ENCODE data around the gene NTF4. TPM values are rescaled to one million over a fixed set of nuclear protein-coding genes. Genes with fewer than 3 reads are reported as not detected.

Gene NTF4
- total and polyA plus RNA-seq, 2 experiments from 2014 or later = 0.94 to 2.7 TPM

DNA sequence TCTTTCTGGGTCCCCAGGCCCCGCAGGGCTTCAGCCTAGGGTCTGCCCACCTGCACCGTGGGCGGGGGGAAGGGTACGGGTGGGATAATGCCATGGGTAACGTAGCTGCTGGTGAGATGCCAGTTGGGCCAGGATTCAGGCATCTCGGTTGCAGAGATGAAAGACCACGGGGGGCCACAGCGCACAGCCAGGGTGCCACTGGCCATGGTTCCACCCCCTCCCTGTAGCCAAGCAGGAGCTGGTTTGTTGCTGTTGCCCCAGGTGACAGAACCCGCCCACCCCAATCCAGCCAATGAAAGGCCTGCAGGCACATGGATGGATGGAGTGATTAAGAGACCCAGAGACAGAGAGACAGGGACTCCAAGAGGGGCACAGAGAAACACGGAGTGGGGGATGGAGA lies 6.1 kb downstream of the NTF4 start (continued):
- TF ChIP-seq, protein P1, sequence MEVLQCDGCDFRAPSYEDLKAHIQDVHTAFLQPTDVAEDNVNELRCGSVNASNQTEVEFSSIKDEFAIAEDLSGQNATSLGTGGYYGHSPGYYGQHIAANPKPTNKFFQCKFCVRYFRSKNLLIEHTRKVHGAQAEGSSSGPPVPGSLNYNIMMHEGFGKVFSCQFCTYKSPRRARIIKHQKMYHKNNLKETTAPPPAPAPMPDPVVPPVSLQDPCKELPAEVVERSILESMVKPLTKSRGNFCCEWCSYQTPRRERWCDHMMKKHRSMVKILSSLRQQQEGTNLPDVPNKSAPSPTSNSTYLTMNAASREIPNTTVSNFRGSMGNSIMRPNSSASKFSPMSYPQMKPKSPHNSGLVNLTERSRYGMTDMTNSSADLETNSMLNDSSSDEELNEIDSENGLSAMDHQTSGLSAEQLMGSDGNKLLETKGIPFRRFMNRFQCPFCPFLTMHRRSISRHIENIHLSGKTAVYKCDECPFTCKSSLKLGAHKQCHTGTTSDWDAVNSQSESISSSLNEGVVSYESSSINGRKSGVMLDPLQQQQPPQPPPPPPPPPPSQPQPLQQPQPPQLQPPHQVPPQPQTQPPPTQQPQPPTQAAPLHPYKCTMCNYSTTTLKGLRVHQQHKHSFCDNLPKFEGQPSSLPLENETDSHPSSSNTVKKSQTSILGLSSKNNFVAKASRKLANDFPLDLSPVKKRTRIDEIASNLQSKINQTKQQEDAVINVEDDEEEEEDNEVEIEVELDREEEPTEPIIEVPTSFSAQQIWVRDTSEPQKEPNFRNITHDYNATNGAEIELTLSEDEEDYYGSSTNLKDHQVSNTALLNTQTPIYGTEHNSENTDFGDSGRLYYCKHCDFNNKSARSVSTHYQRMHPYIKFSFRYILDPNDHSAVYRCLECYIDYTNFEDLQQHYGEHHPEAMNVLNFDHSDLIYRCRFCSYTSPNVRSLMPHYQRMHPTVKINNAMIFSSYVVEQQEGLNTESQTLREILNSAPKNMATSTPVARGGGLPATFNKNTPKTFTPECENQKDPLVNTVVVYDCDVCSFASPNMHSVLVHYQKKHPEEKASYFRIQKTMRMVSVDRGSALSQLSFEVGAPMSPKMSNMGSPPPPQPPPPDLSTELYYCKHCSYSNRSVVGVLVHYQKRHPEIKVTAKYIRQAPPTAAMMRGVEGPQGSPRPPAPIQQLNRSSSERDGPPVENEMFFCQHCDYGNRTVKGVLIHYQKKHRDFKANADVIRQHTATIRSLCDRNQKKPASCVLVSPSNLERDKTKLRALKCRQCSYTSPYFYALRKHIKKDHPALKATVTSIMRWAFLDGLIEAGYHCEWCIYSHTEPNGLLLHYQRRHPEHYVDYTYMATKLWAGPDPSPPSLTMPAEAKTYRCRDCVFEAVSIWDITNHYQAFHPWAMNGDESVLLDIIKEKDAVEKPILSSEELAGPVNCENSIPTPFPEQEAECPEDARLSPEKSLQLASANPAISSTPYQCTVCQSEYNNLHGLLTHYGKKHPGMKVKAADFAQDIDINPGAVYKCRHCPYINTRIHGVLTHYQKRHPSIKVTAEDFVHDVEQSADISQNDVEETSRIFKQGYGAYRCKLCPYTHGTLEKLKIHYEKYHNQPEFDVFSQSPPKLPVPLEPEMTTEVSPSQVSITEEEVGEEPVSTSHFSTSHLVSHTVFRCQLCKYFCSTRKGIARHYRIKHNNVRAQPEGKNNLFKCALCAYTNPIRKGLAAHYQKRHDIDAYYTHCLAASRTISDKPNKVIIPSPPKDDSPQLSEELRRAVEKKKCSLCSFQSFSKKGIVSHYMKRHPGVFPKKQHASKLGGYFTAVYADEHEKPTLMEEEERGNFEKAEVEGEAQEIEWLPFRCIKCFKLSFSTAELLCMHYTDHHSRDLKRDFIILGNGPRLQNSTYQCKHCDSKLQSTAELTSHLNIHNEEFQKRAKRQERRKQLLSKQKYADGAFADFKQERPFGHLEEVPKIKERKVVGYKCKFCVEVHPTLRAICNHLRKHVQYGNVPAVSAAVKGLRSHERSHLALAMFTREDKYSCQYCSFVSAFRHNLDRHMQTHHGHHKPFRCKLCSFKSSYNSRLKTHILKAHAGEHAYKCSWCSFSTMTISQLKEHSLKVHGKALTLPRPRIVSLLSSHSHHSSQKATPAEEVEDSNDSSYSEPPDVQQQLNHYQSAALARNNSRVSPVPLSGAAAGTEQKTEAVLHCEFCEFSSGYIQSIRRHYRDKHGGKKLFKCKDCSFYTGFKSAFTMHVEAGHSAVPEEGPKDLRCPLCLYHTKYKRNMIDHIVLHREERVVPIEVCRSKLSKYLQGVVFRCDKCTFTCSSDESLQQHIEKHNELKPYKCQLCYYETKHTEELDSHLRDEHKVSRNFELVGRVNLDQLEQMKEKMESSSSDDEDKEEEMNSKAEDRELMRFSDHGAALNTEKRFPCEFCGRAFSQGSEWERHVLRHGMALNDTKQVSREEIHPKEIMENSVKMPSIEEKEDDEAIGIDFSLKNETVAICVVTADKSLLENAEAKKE (CRISPR knock-in tag; IDR thresholded peaks at IDR 0.05) = no peak
- TF ChIP-seq NANOG (IDR thresholded peaks at IDR 0.05; ENCODE audit: borderline replicate concordance) = no peak
- TF ChIP-seq, protein P2, sequence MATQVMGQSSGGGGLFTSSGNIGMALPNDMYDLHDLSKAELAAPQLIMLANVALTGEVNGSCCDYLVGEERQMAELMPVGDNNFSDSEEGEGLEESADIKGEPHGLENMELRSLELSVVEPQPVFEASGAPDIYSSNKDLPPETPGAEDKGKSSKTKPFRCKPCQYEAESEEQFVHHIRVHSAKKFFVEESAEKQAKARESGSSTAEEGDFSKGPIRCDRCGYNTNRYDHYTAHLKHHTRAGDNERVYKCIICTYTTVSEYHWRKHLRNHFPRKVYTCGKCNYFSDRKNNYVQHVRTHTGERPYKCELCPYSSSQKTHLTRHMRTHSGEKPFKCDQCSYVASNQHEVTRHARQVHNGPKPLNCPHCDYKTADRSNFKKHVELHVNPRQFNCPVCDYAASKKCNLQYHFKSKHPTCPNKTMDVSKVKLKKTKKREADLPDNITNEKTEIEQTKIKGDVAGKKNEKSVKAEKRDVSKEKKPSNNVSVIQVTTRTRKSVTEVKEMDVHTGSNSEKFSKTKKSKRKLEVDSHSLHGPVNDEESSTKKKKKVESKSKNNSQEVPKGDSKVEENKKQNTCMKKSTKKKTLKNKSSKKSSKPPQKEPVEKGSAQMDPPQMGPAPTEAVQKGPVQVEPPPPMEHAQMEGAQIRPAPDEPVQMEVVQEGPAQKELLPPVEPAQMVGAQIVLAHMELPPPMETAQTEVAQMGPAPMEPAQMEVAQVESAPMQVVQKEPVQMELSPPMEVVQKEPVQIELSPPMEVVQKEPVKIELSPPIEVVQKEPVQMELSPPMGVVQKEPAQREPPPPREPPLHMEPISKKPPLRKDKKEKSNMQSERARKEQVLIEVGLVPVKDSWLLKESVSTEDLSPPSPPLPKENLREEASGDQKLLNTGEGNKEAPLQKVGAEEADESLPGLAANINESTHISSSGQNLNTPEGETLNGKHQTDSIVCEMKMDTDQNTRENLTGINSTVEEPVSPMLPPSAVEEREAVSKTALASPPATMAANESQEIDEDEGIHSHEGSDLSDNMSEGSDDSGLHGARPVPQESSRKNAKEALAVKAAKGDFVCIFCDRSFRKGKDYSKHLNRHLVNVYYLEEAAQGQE (IDR thresholded peaks at IDR 0.05; ENCODE audit: unreplicated experiment) = no peak
- no peak for TF ChIP-seq ZNF114 (CRISPR knock-in tag; IDR thresholded peaks at IDR 0.05)
- TF ChIP-seq JUNB (IDR thresholded peaks at IDR 0.05; ENCODE audit: unreplicated experiment) = no peak

DNA sequence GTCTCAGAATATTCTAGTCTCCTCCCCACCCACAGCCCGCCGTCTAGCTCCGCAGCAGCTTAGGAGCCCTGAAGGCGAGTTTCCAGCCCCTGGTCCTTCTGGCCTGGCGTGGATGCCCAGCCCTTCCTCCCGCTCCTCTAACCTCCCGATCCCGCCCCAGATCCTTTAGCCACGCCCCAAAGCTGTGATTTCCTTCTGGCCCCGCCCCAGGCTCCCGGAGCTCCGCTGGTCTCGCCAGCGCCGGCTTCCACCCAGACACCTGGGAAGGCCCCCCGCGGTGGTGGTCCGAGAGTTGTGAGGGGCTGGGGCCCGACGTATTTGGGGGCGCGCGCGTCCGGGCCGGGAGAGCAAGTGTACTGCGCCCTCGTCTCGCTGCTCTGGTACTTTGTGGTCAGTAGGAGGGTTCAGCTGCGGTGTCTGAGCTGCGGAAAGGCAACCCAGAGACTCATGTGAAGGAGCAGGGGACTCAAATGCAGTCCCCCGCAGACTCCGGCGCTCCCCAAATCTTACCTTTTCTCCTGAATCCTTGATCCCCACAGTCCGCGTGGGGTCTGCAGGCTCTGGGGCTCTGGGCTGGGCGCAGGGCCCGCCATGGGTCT lies 6.9 kb downstream of the NTF4 start, which contains the start of gene CGB7:
CGB7 (minus strand) TSS at position 114 of the 599 bp plus-strand sequence. CDS start 2,374 bp downstream, outside the sequence.
- Histone ChIP-seq H2AFZ (no peak within 1 kb of the TSS; the same call in 1 of the 2 replicates), H3K27me3 (ENCODE audit: insufficient read depth) (peaks cover 63% of the 10 kb centered on the region), H3K79me2 (replicated peaks; ENCODE audit: insufficient read depth) (no peaks in the 10 kb centered on the region), H3K27ac (ENCODE audit: low read depth) (no peak within 1 kb of the TSS), H3K36me3 (ENCODE audit: insufficient read depth) (no peaks in the 10 kb centered on the region), H3K9me2 (ENCODE audit: insufficient read depth) (no peaks in the 10 kb centered on the region), H3K4me2 (peak within 1 kb of the TSS; percentile 95), H3K4me1 (ENCODE audit: insufficient read depth) (peaks cover 9% of the 10 kb centered on the region; the same call in 1 of the 2 replicates), H4K20me1 (replicated peaks; ENCODE audit: insufficient read depth) (no peaks in the 10 kb centered on the region), H3F3A (replicated peaks; ENCODE audit: low read depth) (no peaks in the 10 kb centered on the region), H3K4me3 (peak within 1 kb of the TSS; percentile 73)
- DNase-seq (ENCODE audit: low spot score) = peak; percentile 91
- H3K9me3 Mint-ChIP-seq = no peaks in the 10 kb centered on the region; the same call in 2 of the 3 replicates
- no peaks in the 10 kb centered on the region for H3K36me3 Mint-ChIP-seq (ENCODE audit: low read depth)
- peak within 1 kb of the TSS; percentile 73 for H3K4me3 Mint-ChIP-seq
- ATAC-seq = peak; percentile 61
- H3K4me1 Mint-ChIP-seq = peaks cover 11% of the 10 kb centered on the region
- no peak within 1 kb of the TSS for H3K27ac Mint-ChIP-seq
- peaks cover 57% of the 10 kb centered on the region for H3K27me3 Mint-ChIP-seq (ENCODE audit: insufficient read depth, low read depth, poor library complexity)
- TF ChIP-seq EZH2phosphoT487 (IDR thresholded peaks at IDR 0.05; ENCODE audit: unreplicated experiment) (no peak), ZNF114 (CRISPR knock-in tag; IDR thresholded peaks at IDR 0.05) (no peak), NANOG (IDR thresholded peaks at IDR 0.05; ENCODE audit: borderline replicate concordance) (no peak), EZH2 (IDR thresholded peaks at IDR 0.05; ENCODE audit: low read depth, unreplicated experiment) (no peak), POLR2AphosphoS5 (IDR thresholded peaks at IDR 0.05; ENCODE audit: low read depth) (no peak), JUNB (IDR thresholded peaks at IDR 0.05; ENCODE audit: unreplicated experiment) (no peak)
- TF ChIP-seq, protein P2 (IDR thresholded peaks at IDR 0.05; ENCODE audit: unreplicated experiment) = no peak
